ENCODE results near the gene TTC6. TPM values are rescaled to one million over a fixed set of nuclear protein-coding genes. Genes with fewer than 3 reads are reported as not detected.

TTC6 gene
- total RNA-seq, 2 donors from 2014 or later, result 5.5 to 6.7 TPM

DNA sequence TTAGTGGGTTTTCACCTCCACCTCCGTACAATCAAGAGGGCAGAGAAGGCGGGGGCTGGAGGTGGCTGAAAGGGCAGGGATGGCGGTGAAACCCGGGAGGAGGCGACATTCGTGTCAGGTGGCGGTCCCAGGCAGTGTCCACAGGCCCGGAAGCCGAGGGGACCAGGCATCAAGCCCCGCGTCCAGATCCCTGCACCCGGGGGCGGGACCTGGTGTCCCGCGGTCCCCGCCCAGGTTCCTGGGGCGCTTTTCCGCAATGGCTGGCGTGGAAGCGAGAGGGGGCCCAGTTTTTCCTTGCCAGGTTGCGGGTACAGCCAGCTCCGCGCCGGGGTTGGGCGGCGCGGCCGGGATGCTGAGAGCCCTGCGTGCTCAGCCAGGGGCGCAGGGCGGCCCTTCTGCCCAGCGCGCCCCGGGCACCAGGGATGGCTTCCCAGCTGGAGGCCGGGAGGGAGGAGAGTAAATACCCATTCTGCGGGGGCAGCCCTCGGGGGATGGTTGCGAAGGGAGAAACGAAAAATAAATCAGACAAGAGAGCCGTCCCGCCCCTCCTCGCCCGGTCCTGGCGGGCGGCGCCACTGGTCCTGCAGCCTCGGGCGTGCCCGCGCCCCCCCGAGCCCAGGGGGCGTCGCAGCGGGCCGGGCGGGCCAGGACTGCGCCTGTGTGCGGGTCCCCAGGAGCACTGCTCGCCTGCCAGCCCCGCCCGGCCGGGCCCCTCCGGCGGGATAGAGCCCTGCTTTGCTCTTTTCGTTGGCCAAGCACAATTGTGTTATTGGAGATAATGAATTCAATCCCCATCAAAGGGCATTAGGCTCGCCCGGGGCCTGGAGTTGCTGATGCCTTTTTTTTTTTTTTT is 11.8 kb upstream of the TTC6 start:
- intact Hi-C loops (cut with DNase I, micrococcal nuclease), result no loop called here
- DNase-seq (peak; percentile 46 to 66), ATAC-seq (peak; percentile 51)

GRCh38 chr14:37584211-37585100 is 11.0 kb upstream of the TTC6 start:
- DNase-seq, result peak; percentile 38 to 72
- peak; percentile 59 for ATAC-seq
- intact Hi-C loops (cut with DNase I, micrococcal nuclease), result no loop called here

- intact Hi-C loops (cut with DNase I, micrococcal nuclease), result no loop called here
- peak; percentile 36 to 51 for DNase-seq
- peak; percentile 37 for ATAC-seq
These were observed 10.3 kb upstream of the TTC6 start for GRCh38 chr14:37585101-37585511.

DNA sequence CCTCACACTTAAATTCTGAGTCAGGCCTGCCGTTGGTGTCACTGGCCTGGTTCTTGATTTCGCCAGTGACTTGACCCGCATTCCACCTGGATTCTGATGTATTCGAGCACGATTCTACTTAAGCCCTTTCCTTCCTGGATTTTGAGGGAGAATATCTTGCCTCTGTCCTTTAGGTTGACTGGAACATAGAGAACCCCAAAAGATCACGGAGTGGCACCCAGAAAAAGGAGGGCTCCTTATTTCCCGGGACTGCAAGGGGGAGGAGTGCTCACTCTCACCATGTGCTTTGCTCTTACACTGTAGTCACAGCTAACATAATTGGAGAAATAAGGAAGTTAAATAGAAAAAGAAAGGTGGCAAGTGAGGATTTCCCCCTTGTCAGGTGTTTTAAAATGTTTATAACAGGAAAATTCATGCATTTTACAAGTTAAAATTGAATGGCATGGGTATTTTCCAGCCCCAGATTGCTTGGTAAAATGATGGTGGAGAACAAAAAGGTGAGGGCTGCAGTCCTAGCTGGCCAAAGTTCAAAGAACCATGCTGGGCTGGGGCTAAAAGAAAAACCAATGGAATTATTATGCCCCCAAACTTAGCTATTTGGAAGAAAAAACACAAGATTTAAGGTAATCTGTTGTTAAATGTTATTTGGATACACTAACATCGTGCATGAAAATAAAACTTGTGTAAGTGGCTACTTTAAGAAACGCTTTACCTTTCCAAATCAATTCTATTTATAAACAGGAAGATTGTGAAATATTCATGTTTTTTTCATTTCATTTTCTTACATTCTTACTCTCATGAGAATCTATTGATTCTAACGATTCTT is 9.2 kb upstream of the TTC6 start:
- intact Hi-C loops (cut with DNase I, micrococcal nuclease), result no loop called here
- peak; percentile 29 for ATAC-seq
- DNase-seq, result peak in 1 of 2 donors; percentile 24

- intact Hi-C loops (cut with DNase I, micrococcal nuclease), result no loop called here
- DNase-seq (no peak), ATAC-seq (no peak)
These were observed 8.7 kb upstream of the TTC6 start for GRCh38 chr14:37586797-37587130.

DNA sequence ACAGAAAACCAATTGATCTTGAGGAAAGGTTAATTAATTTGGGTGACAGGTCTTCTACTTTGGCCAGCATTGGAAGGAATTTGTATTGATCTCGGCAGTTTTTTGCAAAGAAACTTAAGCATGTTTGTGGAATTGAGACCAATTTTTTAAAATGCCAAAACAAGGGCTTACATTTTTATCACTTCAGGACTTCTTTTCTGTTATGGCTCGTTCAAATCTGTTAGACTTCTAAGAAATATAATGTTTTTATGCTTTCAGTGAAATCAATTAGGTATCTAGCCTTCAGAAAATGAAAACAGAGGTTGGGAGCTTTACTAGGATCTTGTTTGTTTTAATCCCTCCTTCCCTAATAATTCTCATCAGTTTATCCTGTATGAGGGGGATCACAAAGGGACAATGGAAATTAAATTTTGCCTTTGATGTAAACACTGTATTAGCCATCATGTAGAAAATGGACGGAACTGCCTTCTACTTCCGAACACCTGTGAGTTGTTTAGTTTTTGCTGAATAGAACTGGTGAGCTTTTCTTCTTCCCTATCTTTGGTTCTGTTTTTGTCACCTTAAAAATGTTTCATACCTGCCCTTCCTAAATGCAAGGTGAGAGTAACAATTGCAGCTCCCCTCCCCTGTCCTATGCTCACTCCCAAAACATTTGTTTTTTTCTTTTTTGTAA is 8.2 kb upstream of the TTC6 start:
- DNase-seq (no peak), ATAC-seq (no peak)
- intact Hi-C loops (cut with DNase I, micrococcal nuclease), result no loop called here

DNA sequence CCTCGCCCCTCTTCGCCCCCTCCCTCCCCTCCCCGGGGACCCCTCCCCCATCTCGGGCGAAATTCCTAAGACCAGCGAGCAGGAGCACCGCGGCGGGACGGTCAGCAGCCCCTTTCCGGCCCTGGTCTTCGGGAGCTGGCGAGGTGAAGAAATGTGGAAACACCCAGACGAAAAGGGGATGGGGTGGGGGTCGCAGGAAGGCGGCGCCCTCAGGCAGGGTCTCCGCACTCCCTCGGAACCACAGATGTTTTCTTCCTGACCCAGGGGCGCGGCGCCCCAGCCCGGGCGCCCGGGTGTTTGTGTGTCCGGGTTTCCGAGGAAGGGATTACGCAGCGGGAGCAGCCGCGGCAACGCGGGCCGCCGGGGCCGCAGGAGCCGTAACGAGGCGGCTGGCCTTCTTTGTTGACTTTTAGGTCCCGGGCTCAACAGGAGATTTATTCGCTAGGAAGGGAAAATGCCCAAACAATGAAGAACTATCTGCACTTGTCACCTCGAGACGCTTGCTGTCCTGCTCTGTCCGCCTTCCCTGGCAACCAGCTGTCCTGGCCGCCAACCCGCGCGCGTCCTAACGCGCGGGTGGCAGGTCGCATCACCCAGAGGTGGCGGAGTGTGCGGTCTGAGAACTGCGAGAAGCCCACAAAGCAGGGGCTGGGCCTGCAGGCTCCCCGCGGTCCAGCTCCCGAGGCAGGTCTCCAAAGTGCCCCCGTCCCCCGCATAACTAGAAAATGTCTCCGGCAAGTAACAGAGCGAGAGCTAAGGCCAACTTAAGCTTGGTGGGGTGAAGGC is 7.4 kb upstream of the TTC6 start:
- DNase-seq (peak in 1 of 2 donors; percentile 37), ATAC-seq (no peak)
- intact Hi-C loops (cut with DNase I, micrococcal nuclease), result no loop called here

GRCh38 chr14:37588667-37588955 is 6.8 kb upstream of the TTC6 start:
- intact Hi-C loops (cut with DNase I, micrococcal nuclease), result no loop called here
- DNase-seq (peak; percentile 35 to 43), ATAC-seq (peak; percentile 21)

DNA sequence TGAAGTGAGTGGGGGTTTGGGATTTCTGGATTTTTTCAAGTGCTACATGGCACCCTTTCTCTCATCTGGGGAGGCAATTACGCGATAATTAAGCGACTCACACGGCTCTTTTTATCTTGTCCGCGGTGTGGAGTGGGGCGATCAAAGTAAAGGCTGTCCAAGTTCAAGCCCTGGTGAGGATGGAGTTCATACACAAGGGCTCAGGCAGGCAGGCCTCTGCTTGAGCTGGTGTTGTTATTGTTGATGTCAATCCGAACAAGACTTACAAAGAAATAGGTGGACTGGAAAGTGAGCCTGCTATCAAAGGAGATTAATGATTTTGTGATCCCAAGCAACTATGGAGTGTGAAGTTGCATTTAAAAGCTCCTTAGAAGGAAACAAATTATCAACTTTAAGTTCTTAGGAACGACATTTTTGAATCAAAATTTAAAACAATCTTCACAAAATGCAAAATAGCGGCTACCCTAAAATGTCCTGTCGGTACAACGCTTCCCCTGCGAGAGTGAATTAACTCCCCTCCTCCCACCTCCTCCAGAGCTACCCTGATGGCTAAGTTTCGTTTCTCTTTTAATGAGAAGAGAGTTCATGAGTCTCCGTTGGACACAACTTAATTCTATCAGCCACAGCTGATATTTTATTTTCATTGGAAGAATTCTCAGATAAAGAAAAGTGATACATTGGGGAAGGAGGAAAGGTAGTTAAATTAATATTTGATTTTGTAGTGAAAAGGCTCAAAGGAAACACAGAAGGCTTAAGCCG is 6.3 kb upstream of the TTC6 start:
- intact Hi-C loops (cut with DNase I, micrococcal nuclease), result no loop called here
- DNase-seq (no peak), ATAC-seq (no peak)

DNA sequence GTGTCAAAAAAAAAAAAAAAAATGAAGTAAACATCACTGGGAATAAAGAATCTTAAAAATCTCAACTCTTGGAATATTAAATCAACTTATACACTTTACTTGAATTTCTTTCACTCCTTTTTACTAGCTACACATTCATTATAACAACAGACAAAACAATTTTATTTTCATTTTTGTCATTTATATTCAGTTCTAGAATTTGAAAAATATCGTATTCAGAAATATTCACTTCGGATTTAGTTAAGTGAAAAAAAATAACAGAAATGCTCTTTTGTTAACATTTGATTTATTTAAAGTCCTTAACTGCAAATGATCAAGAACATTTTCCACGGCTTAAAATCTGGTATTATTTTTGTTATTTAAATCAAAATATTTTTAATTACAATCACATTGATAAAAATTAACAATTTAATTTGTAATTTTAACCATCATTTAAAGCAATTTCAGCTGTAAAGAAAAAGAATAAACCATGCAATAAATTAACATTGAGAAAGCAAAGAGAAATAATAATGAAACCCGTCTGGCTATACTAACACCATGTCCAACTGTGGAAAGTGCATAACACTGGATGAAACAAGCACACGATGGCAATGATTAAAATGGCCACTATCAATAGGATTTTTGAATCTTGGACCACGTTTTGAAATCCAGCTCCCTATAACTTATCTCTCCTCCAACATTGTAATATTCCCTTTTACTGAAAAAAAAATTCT is 5.6 kb upstream of the TTC6 start:
- ATAC-seq (no peak), DNase-seq (no peak)
- intact Hi-C loops (cut with DNase I, micrococcal nuclease), result no loop called here

- DNase-seq (no peak), ATAC-seq (no peak)
- intact Hi-C loops (cut with DNase I, micrococcal nuclease), result no loop called here
These were observed 4.8 kb upstream of the TTC6 start for GRCh38 chr14:37590428-37591139.

DNA sequence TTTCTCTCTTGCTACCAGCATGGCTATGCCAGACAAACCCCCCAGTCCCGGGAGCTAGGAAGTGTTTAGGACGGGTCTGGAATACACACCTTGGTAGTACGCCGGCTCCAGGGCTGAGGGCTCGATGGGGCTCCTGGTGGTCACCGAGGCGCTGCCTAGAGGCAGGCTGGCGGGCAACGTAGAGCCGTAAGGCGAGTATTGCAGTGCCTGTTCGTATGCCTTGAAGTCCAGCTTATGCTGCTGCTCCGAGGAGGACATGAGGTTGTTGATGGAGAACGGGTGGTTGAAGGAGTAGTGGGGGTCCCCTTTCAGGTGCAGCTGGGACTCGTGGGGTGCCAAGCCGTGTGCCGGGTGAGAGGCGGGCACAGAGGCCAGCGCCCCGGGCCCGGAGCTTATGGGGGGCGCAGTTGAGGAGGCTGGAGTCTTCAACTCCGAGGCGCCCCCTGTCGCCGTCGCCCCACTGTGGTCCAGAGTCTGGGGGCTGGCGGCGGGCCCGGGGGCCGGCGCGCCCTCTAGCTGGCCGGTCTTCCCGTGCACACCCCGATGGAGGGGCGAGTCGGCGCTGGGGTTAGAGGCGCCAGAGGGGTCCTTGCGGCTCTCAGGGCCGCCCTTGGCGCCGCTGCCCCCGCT is 4.0 kb upstream of the TTC6 start:
- ATAC-seq (peak; percentile 7), DNase-seq (peak; percentile 36 to 72)
- intact Hi-C loops (cut with DNase I, micrococcal nuclease), result no loop called here

DNA sequence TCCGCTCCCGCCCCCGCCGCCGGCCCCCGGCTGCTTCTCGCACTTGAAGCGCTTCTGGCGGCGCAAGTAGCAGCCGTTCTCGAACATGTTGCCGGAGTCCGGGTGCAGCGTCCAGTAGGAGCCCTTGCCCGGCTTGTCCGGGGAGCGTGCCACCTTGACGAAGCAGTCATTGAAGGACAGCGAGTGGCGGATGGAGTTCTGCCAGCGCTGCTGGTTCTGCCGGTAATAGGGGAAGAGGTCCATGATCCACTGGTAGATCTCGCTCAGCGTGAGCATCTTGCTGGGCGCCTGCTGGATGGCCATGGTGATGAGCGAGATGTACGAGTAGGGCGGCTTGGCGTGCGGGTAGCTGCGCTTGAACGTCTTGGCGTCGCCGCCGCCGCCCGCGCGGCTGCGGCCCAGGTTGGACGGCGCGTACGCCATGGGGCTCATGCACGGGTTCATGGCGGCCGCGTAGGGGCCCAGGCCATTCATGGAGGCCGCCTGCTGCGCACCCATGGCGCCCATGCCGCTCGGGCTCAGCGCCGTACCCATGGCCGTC is 3.4 kb upstream of the TTC6 start:
- DNase-seq, result no peak
- peak; percentile 1 for ATAC-seq
- intact Hi-C loops (cut with DNase I, micrococcal nuclease), result no loop called here

GRCh38 chr14:37592482-37593408 is 2.7 kb upstream of the TTC6 start:
- DNase-seq, result peak; percentile 27 to 49
- no peak for ATAC-seq
- intact Hi-C loops (cut with DNase I, micrococcal nuclease), result no loop called here

Data from left colon (tissue), 2 donors.